Breast epithelium (tissue), 4 donors: ENCODE results near the gene TRIM10. TPM values are rescaled to one million over a fixed set of nuclear protein-coding genes. Genes with fewer than 3 reads are reported as not detected.

Experiments
- DNase-seq, 2 donors: peaks; one replicate each; pipeline ENCODE4 v3.0.0-alpha.2; 2019; ENCODE audit warnings: low spot score in 2 of 2
- H3K27ac ChIP-seq, 2 donors: fragments of 200-600 bp; sonication (generic) in 1 of 2; one replicate each; pipeline ENCODE4 v1.5.1; 2016 to 2019; ENCODE audit warnings: mild to moderate bottlenecking in 1 of 2
- H3K27me3 ChIP-seq, 2 donors: fragments of 200-600 bp; sonication (generic) in 1 of 2; one replicate each; pipeline versions ENCODE4 v1.5.1 to v1.6.0; 2017 to 2019; ENCODE audit warnings: control low read depth in 1 of 2, mild to moderate bottlenecking in 1 of 2
- H3K36me3 ChIP-seq: fragments of 200-600 bp; one replicate; pipeline ENCODE4 v1.5.1; 2019
- H3K4me1 ChIP-seq, 2 donors: fragments of 200-600 bp; sonication (generic); one replicate each; pipeline ENCODE4 v1.5.1; 2016 to 2019; ENCODE audit warnings: control low read depth in 1 of 2
- H3K4me3 ChIP-seq, 3 donors: fragments of 200-600 bp; sonication (generic); 1 replicate in 2 of 3; 2 replicates in 1 of 3; pipeline ENCODE4 v1.5.1; 2016 to 2019; ENCODE audit warnings: mild to moderate bottlenecking in 3 of 3, moderate library complexity in 2 of 3
- H3K9me3 ChIP-seq, 2 donors: fragments of 200-600 bp; sonication (generic) in 1 of 2; one replicate each; pipeline ENCODE4 v1.5.1; 2016 to 2019; ENCODE audit warnings: control low read depth in 1 of 2
- POLR2A ChIP-seq: fragments of 450-650 bp; IDR thresholded peaks from one replicate; pipeline ENCODE4 v1.6.1; 2016; ENCODE audit warnings: antibody characterized with exemption, mild to moderate bottlenecking, moderate library complexity
- POLR2AphosphoS5 ChIP-seq, 3 donors: sonication (generic); formaldehyde crosslinking; IDR thresholded peaks; one replicate each; pipeline ENCODE4 v1.6.1; 2017; ENCODE audit warnings: antibody characterized with exemption in 3 of 3
- intact Hi-C: fragments of 100-400 bp; cut with DNase I; formaldehyde crosslinking; loops from one replicate; pipeline ENCODE4 v1.15.1; 2023; ENCODE audit warnings: low total_unique reads
- total RNA-seq, 3 donors: library from RNA; depleted of rRNA; stranded (reverse); fragments of >200 nt; gene quantifications; one replicate each; pipeline ENCODE4 v1.1.0, GENCODE V29; 2016
- TF ChIP-seq, protein P1 (sequence below), 3 donors: fragments of 450-650 bp; IDR thresholded peaks; one replicate each; pipeline ENCODE4 v1.5.1; 2016 to 2017; ENCODE audit warnings: antibody characterized with exemption in 3 of 3, mild to moderate bottlenecking in 3 of 3, moderate library complexity in 3 of 3

The TRIM10 gene
- total RNA-seq, 3 donors from 2014 or later = not detected

DNA sequence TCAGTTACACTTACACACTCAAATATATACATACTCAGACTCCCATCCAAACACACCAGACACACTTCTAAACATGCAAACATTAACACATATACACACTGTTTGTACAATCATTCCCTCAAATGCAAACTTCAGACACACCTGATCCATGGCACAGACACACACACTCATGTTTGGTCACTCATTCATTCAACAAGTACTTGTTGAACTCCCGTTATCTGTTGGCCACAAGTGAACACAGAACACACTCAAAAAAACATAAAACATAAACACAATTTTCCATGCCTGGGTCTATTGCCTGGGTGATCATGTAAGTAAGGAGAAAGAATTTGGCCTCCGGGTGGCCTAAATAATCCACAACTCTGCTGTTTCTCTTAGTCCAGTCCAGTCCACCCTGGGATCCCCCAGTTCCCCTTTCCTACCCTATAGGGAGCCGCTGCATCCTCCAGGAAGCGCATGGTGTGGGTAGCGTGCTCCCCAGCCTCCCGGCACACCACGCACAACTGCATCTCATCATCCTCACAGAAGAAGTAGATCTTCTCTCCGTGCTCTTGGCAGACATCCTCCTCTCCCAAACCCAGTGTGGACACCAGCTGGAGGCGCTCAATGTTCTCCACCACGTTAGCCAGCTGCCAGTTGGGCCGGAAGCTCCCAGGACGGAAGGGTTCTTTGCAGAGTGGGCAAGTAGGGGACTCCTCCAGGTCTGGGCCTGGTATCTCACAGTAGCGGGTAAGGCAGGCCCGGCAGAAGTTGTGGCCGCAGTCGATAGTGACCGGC is 815 bp downstream of the TRIM10 start:
- DNase-seq = no peak
- intact Hi-C loops = no loop called here
- Histone ChIP-seq H3K27me3 (peaks cover 0 to 13% of the 10 kb centered on the region in 2 donors), H3K36me3 (no peaks in the 10 kb centered on the region), H3K4me1 (no peaks in the 10 kb centered on the region), H3K9me3 (no peaks in the 10 kb centered on the region), H3K27ac (no peak overlapping the region), H3K4me3 (no peak overlapping the region)
- TF ChIP-seq POLR2A (no peak), POLR2AphosphoS5 (IDR thresholded peaks at IDR 0.05) (no peak)
- TF ChIP-seq, protein P1, sequence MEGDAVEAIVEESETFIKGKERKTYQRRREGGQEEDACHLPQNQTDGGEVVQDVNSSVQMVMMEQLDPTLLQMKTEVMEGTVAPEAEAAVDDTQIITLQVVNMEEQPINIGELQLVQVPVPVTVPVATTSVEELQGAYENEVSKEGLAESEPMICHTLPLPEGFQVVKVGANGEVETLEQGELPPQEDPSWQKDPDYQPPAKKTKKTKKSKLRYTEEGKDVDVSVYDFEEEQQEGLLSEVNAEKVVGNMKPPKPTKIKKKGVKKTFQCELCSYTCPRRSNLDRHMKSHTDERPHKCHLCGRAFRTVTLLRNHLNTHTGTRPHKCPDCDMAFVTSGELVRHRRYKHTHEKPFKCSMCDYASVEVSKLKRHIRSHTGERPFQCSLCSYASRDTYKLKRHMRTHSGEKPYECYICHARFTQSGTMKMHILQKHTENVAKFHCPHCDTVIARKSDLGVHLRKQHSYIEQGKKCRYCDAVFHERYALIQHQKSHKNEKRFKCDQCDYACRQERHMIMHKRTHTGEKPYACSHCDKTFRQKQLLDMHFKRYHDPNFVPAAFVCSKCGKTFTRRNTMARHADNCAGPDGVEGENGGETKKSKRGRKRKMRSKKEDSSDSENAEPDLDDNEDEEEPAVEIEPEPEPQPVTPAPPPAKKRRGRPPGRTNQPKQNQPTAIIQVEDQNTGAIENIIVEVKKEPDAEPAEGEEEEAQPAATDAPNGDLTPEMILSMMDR (IDR thresholded peaks at IDR 0.05) = no peak

DNA sequence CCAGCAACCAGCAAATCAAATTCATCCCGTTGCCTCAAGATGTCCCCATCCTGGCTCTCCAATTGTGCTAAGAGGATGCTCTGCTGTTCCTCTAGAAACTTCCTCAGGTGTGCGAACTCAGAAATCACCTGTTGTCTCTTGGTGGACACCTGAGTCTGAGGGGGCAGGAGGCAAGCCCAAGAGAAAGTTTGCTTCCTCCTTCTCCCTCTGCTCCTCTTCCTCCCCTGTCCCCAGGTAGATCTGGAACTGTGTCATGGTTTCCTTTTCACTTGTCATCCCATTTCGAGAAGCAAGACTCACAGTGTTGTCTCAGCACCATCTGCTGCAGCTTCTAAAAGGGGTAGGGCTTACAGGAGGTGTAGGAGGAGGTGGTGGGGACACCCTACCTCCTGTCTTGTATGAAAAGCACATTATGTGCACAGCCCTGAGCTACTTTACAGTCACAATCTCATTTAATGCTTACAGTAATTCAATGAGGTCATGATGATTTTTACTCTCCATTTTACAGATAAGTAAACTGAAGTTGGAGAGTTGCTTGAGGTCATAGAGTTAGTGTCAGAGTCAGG is 2.5 kb downstream of the TRIM10 start:
- no peak for DNase-seq
- Histone ChIP-seq H3K27me3 (peaks cover 0 to 8% of the 10 kb centered on the region in 2 donors), H3K27ac (no peak overlapping the region), H3K4me1 (peaks cover 0 to 4% of the 10 kb centered on the region in 2 donors), H3K9me3 (no peaks in the 10 kb centered on the region), H3K4me3 (no peak overlapping the region), H3K36me3 (no peaks in the 10 kb centered on the region)
- intact Hi-C loops = no loop called here
- TF ChIP-seq POLR2AphosphoS5 (IDR thresholded peaks at IDR 0.05) = no peak

DNA sequence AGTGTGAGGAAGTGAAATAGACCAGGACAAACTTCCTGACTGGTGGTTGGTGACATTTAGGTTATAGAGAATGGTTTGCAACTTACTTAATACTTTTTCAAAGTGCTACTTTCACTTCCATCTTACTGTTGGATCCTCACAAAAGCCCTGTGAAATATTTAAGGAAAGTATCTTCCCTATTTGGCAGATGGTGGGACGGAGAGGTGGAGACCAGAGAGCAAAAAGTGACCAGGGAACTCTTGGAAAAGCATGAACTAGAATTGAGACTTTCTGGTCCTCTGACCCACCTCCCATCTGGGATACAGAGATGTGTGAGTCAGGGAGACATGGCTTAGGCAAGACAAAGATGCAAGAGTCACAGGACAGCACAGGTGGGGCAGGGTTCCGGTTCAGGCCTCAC is 3.0 kb downstream of the TRIM10 start:
- TF ChIP-seq, protein P1 (IDR thresholded peaks at IDR 0.05) = no peak
- TF ChIP-seq POLR2AphosphoS5 (IDR thresholded peaks at IDR 0.05) = no peak
- no peak for TF ChIP-seq POLR2A
- peaks cover 0 to 4% of the 10 kb centered on the region in 2 donors for H3K4me1 ChIP-seq
- no peaks in the 10 kb centered on the region for H3K9me3 ChIP-seq
- H3K4me3 ChIP-seq = no peak overlapping the region
- peaks cover 0 to 2% of the 10 kb centered on the region in 2 donors for H3K27me3 ChIP-seq
- no peak overlapping the region for H3K27ac ChIP-seq
- no peak for DNase-seq
- H3K36me3 ChIP-seq = no peaks in the 10 kb centered on the region
- intact Hi-C loops = no loop called here

DNA sequence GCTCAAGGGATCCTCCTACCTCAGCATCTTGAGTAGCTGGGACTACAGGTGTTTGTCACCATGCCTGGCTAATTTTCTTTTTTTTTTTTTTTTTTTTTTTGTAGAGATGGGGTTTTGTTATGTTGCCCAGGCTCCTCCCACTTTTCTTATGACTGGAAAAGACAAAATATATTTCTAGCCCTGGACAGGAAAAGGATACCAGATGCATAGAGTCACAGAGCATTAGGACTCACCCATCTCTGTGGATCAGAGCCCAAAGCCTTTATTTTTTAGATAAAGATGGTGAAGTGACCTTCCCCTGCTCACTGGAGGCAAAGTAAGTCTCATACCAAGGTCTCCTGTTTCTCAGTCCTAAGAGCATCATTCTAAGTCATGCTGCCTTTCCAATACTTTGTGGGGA is 3.4 kb downstream of the TRIM10 start:
- Histone ChIP-seq H3K4me1 (peaks cover 0 to 4% of the 10 kb centered on the region in 2 donors), H3K27me3 (no peaks in the 10 kb centered on the region), H3K27ac (no peak overlapping the region), H3K36me3 (no peaks in the 10 kb centered on the region), H3K9me3 (no peaks in the 10 kb centered on the region), H3K4me3 (no peak overlapping the region)
- intact Hi-C loops = no loop called here
- DNase-seq = no peak
- TF ChIP-seq POLR2A (no peak), POLR2AphosphoS5 (IDR thresholded peaks at IDR 0.05) (no peak)
- TF ChIP-seq, protein P1 (IDR thresholded peaks at IDR 0.05) = no peak

DNA sequence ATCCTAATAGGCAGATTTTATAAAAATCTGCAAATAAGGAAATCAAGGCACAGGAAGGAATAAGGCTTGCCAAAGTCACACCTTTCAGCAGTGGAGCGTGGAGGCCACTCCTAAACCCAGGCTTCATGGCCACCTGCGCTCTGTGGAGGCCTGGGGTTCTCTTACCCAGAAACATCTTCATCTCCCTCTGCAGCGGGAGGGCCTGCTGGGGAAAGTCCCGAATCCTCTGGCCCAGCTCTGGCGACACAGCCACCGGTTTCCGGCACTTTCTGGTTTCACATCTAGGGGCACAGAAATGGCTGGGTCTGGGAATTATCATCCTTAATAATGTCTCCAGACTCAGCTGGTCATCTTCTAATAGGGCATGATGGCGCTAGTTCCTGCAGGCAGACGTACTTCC is 4.2 kb downstream of the TRIM10 start:
- no peak for DNase-seq
- intact Hi-C loops = no loop called here
- Histone ChIP-seq H3K4me3 (no peak overlapping the region), H3K27me3 (no peaks in the 10 kb centered on the region), H3K27ac (no peak overlapping the region), H3K4me1 (peaks cover 0 to 4% of the 10 kb centered on the region in 2 donors), H3K9me3 (no peaks in the 10 kb centered on the region), H3K36me3 (no peaks in the 10 kb centered on the region)
- no peak for TF ChIP-seq POLR2A
- TF ChIP-seq, protein P1 (IDR thresholded peaks at IDR 0.05) = no peak
- no peak for TF ChIP-seq POLR2AphosphoS5 (IDR thresholded peaks at IDR 0.05)
